Measurements from ENCODE around the gene TRMU.
"Not testable (repeated sequence)": the region's sequence is repeated elsewhere in the genome, so short reads cannot be mapped to it uniquely, and the experiment has no call there.

The TRMU gene

GRCh38 chr22:46397514-46397913, 62.0 kb downstream of the TRMU start:
- no peak for DNase-seq
- Histone ChIP-seq H3K27ac (no peak overlapping the region), H3K9me3 (ENCODE audit: severe bottlenecking) (no peaks in the 10 kb centered on the region), H3K27me3 (ENCODE audit: insufficient read depth, low read depth, severe bottlenecking) (no peaks in the 10 kb centered on the region), H3K4me3 (ENCODE audit: low read depth, low read length) (no peak overlapping the region), H3K36me3 (no peaks in the 10 kb centered on the region)
- no peak for TF ChIP-seq CTCF (IDR thresholded peaks at IDR 0.05; ENCODE audit: low read depth, low read length)

GRCh38 chr22:46397951-46398350, 62.4 kb downstream of the TRMU start:
- TF ChIP-seq CTCF (IDR thresholded peaks at IDR 0.05; ENCODE audit: low read depth, low read length): no peak
- DNase-seq: no peak
- Histone ChIP-seq H3K27ac (no peak overlapping the region), H3K36me3 (no peaks in the 10 kb centered on the region), H3K9me3 (ENCODE audit: severe bottlenecking) (no peaks in the 10 kb centered on the region), H3K27me3 (ENCODE audit: insufficient read depth, low read depth, severe bottlenecking) (no peaks in the 10 kb centered on the region), H3K4me3 (ENCODE audit: low read depth, low read length) (no peak overlapping the region)

GRCh38 chr22:46399251-46400024, 63.9 kb downstream of the TRMU start:
- H3K36me3 ChIP-seq: no peaks in the 10 kb centered on the region
- H3K9me3 ChIP-seq (ENCODE audit: severe bottlenecking): no peaks in the 10 kb centered on the region
- H3K27ac ChIP-seq: no peak overlapping the region
- no peak overlapping the region for H3K4me3 ChIP-seq (ENCODE audit: low read depth, low read length)
- TF ChIP-seq CTCF (IDR thresholded peaks at IDR 0.05; ENCODE audit: low read depth, low read length): no peak
- no peak for DNase-seq
- H3K27me3 ChIP-seq (ENCODE audit: insufficient read depth, low read depth, severe bottlenecking): no peaks in the 10 kb centered on the region

- H3K9me3 ChIP-seq (ENCODE audit: severe bottlenecking): no peaks in the 10 kb centered on the region
- H3K4me3 ChIP-seq (ENCODE audit: low read depth, low read length): no peak overlapping the region
- DNase-seq: no peak
- H3K27me3 ChIP-seq (ENCODE audit: insufficient read depth, low read depth, severe bottlenecking): no peaks in the 10 kb centered on the region
- no peaks in the 10 kb centered on the region for H3K36me3 ChIP-seq
- no peak overlapping the region for H3K27ac ChIP-seq
- no peak for TF ChIP-seq CTCF (IDR thresholded peaks at IDR 0.05; ENCODE audit: low read depth, low read length)
Measured at GRCh38 chr22:46401370-46401769, 65.9 kb downstream of the TRMU start.

- no peak for DNase-seq
- no peak for TF ChIP-seq CTCF (IDR thresholded peaks at IDR 0.05; ENCODE audit: low read depth, low read length)
- H3K9me3 ChIP-seq (ENCODE audit: severe bottlenecking): no peaks in the 10 kb centered on the region
Measured at GRCh38 chr22:46402505-46402904, 67.0 kb downstream of the TRMU start.

GRCh38 chr22:46403880-46404279, 68.4 kb downstream of the TRMU start:
- H3K9me3 ChIP-seq (ENCODE audit: severe bottlenecking); H3K4me3 ChIP-seq (ENCODE audit: low read depth, low read length); H3K27ac ChIP-seq; DNase-seq; H3K27me3 ChIP-seq (ENCODE audit: insufficient read depth, low read depth, severe bottlenecking); H3K36me3 ChIP-seq: not testable (repeated sequence)

More at GRCh38 chr22:46402505-46402904, 67.0 kb downstream of the TRMU start:
- Histone ChIP-seq H3K36me3 (no peaks in the 10 kb centered on the region), H3K27ac (no peak overlapping the region), H3K27me3 (ENCODE audit: insufficient read depth, low read depth, severe bottlenecking) (no peaks in the 10 kb centered on the region), H3K4me3 (ENCODE audit: low read depth, low read length) (no peak overlapping the region)

Data from WERI-Rb-1 (cell line).